Measurements from ENCODE around the gene HPCA. TPM values are rescaled to one million over a fixed set of nuclear protein-coding genes. Genes with fewer than 3 reads are reported as not detected.
A peak's percentile ranks its signal among the peaks of the same experiment; 100 is the strongest.

The HPCA gene
- total and polyA plus RNA-seq, 4 donors, result 0.51 to 0.90 TPM; not detected in 2

- Histone ChIP-seq H3K27me3 (ENCODE audit: control insufficient read depth in 1 of 2, insufficient read depth in 2 of 2, low read length in 1 of 2) (no peaks in the 10 kb centered on the region), H3K9me3 (ENCODE audit: control insufficient read depth, low read length) (no peaks in the 10 kb centered on the region), H3K36me3 (ENCODE audit: control insufficient read depth in 1 of 2, insufficient read depth in 2 of 2, low read length in 1 of 2) (no peaks in the 10 kb centered on the region), H3K4me1 (ENCODE audit: control insufficient read depth in 1 of 2, insufficient read depth in 2 of 2, low read length in 2 of 2) (peaks cover 0 to 3% of the 10 kb centered on the region in 2 donors), H3K27ac (ENCODE audit: low read depth in 1 of 2, low read length in 2 of 2) (no peak overlapping the region), H3K4me3 (ENCODE audit: low read length in 2 of 2) (no peak overlapping the region)
- peak; percentile 75 for ATAC-seq (ENCODE audit: low FRiP score)
- peak; percentile 72 to 86 for DNase-seq
- 56 to 58% methylated on average over 16 of the region's 16 CpGs for WGBS, 2 donors
- intact Hi-C loops (cut with DNase I), result no loop called here
Observed at GRCh38 chr1:32876341-32877210, 9.7 kb upstream of the HPCA start.

- no peaks in the 10 kb centered on the region for H3K36me3 ChIP-seq (ENCODE audit: control insufficient read depth in 1 of 2, insufficient read depth in 2 of 2, low read length in 1 of 2)
- intact Hi-C loops (cut with DNase I), result no loop called here
- peak in 1 of 2 donors; percentile 42 for DNase-seq
- H3K4me1 ChIP-seq (ENCODE audit: control insufficient read depth in 1 of 2, insufficient read depth in 2 of 2, low read length in 2 of 2), result peaks cover 0 to under 1% of the 10 kb centered on the region in 2 donors
- WGBS, 2 donors, result 56 to 57% methylated on average over 13 of the region's 13 CpGs
- no peaks in the 10 kb centered on the region for H3K9me3 ChIP-seq (ENCODE audit: control insufficient read depth, low read length)
- H3K4me3 ChIP-seq (ENCODE audit: low read length in 2 of 2), result no peak overlapping the region
- H3K27me3 ChIP-seq (ENCODE audit: control insufficient read depth in 1 of 2, insufficient read depth in 2 of 2, low read length in 1 of 2), result no peaks in the 10 kb centered on the region
- H3K27ac ChIP-seq (ENCODE audit: low read depth in 1 of 2, low read length in 2 of 2), result no peak overlapping the region
- ATAC-seq (ENCODE audit: low FRiP score), result no peak
Observed at GRCh38 chr1:32877211-32878110, 8.8 kb upstream of the HPCA start.

DNA sequence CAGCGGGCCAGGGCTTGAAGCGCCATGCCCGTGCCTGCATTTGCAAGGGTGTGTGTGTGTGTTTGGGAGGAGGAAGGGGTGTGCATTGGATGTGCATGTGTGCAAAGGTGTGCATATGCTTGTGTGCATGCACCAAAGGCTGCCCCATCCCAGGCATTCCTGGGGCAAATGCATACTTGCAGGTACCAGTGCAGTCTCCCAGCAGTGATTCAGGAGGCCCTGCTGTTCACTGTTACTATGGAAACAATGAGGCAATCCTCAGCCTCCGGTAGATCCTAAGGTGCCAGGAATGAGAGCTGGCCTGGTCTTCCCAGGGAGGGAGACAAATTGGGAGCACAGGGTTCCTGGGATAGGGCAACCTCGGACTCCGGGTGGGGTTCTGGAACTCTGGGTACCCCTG, 8.1 kb upstream of the HPCA start:
- Histone ChIP-seq H3K9me3 (ENCODE audit: control insufficient read depth, low read length) (no peaks in the 10 kb centered on the region), H3K27me3 (ENCODE audit: control insufficient read depth in 1 of 2, insufficient read depth in 2 of 2, low read length in 1 of 2) (no peaks in the 10 kb centered on the region), H3K4me1 (ENCODE audit: control insufficient read depth in 1 of 2, insufficient read depth in 2 of 2, low read length in 2 of 2) (no peaks in the 10 kb centered on the region), H3K27ac (ENCODE audit: low read depth in 1 of 2, low read length in 2 of 2) (no peak overlapping the region), H3K4me3 (ENCODE audit: low read length in 2 of 2) (no peak overlapping the region), H3K36me3 (ENCODE audit: control insufficient read depth in 1 of 2, insufficient read depth in 2 of 2, low read length in 1 of 2) (no peaks in the 10 kb centered on the region)
- peak in 1 of 2 donors; percentile 56 for DNase-seq
- ATAC-seq (ENCODE audit: low FRiP score), result no peak
- intact Hi-C loops (cut with DNase I), result no loop called here
- WGBS, 2 donors, result 65 to 71% methylated on average over 6 of the region's 6 CpGs

GRCh38 chr1:32878637-32879041, 7.7 kb upstream of the HPCA start:
- ATAC-seq (ENCODE audit: low FRiP score) (no peak), DNase-seq (peak in 1 of 2 donors; percentile 61)
- intact Hi-C loops (cut with DNase I), result no loop called here
- Histone ChIP-seq H3K36me3 (ENCODE audit: control insufficient read depth in 1 of 2, insufficient read depth in 2 of 2, low read length in 1 of 2) (no peaks in the 10 kb centered on the region), H3K4me1 (ENCODE audit: control insufficient read depth in 1 of 2, insufficient read depth in 2 of 2, low read length in 2 of 2) (no peaks in the 10 kb centered on the region), H3K9me3 (ENCODE audit: control insufficient read depth, low read length) (no peaks in the 10 kb centered on the region), H3K4me3 (ENCODE audit: low read length in 2 of 2) (no peak overlapping the region), H3K27me3 (ENCODE audit: control insufficient read depth in 1 of 2, insufficient read depth in 2 of 2, low read length in 1 of 2) (no peaks in the 10 kb centered on the region), H3K27ac (ENCODE audit: low read depth in 1 of 2, low read length in 2 of 2) (no peak overlapping the region)
- WGBS, 2 donors, result 89 to 95% methylated on average over 5 of the region's 5 CpGs

DNA sequence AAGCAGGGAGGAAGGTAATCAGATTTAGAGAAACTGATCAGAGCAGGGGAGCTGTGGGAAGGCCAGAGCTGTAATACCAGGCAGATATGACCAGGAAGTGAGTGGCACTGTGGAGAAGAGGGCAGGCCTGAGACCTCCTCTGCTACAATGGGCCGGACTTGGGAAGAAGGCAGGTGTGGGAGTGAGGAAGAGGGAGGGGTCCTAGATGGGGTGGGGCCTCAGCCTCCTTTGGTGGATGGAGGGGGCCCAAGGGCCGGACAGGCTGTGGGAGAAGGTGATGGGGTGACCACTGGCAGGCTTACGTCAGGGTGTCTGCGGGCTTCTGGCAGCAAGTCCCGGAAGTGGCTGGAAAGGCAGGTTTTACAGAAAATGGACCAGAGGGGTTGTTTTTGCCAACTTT, 5.0 kb upstream of the HPCA start:
- no peaks in the 10 kb centered on the region for H3K27me3 ChIP-seq (ENCODE audit: control insufficient read depth in 1 of 2, insufficient read depth in 2 of 2, low read length in 1 of 2)
- no peak overlapping the region for H3K4me3 ChIP-seq (ENCODE audit: low read length in 2 of 2)
- no peak overlapping the region for H3K27ac ChIP-seq (ENCODE audit: low read depth in 1 of 2, low read length in 2 of 2)
- ATAC-seq (ENCODE audit: low FRiP score) (no peak), DNase-seq (peak in 1 of 2 donors; percentile 45)
- intact Hi-C loops (cut with DNase I), result no loop called here
- H3K9me3 ChIP-seq (ENCODE audit: control insufficient read depth, low read length), result no peaks in the 10 kb centered on the region
- H3K4me1 ChIP-seq (ENCODE audit: control insufficient read depth in 1 of 2, insufficient read depth in 2 of 2, low read length in 2 of 2), result no peaks in the 10 kb centered on the region
- WGBS, 2 donors, result 14 to 22% methylated on average over 5 of the region's 5 CpGs
- H3K36me3 ChIP-seq (ENCODE audit: control insufficient read depth in 1 of 2, insufficient read depth in 2 of 2, low read length in 1 of 2), result no peaks in the 10 kb centered on the region

- no peak overlapping the region for H3K4me3 ChIP-seq (ENCODE audit: low read length in 2 of 2)
Observed at GRCh38 chr1:32881871-32882850, 4.1 kb upstream of the HPCA start.

DNA sequence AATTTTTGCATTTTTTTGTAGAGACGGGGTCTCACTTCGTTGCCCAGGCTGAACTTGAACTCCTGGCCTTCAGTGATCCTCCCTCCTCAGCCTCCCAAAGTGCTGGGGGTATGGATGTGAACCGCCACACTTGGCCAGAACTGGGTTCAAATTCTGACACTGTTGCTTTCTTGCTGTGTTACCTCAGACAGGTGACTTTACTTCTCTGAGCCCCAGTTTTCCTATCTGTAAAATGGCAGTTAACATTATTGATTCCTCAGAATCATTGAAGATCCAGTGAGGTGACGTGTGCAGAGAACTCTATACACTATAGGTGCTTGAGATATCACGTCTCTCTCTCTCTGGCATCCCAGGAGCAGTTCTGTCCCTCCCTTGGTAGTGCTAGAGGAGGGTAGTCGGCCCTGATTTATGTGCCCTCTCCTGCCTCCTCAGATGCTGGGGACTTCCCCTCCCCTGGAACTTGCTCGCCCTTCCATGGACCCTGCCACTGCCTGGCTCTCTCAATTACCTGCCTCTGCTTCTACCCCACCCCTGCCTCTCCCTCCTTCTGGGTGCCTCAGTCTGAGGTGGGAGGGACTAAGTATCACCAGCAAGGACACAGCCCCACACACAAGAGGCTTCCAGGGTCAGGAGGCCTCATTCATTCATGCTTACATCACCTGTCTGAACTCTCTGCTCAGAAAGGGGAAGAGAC, 2.8 kb upstream of the HPCA start:
- Histone ChIP-seq H3K4me1 (ENCODE audit: control insufficient read depth in 1 of 2, insufficient read depth in 2 of 2, low read length in 2 of 2) (no peaks in the 10 kb centered on the region), H3K27ac (ENCODE audit: low read depth in 1 of 2, low read length in 2 of 2) (no peak overlapping the region), H3K4me3 (ENCODE audit: low read length in 2 of 2) (no peak overlapping the region), H3K27me3 (ENCODE audit: control insufficient read depth in 1 of 2, insufficient read depth in 2 of 2, low read length in 1 of 2) (no peaks in the 10 kb centered on the region), H3K9me3 (ENCODE audit: control insufficient read depth, low read length) (no peaks in the 10 kb centered on the region), H3K36me3 (ENCODE audit: control insufficient read depth in 1 of 2, insufficient read depth in 2 of 2, low read length in 1 of 2) (no peaks in the 10 kb centered on the region)
- 92 to 95% methylated on average over 7 of the region's 7 CpGs for WGBS, 2 donors
- ATAC-seq (ENCODE audit: low FRiP score) (no peak), DNase-seq (no peak)
- intact Hi-C loops (cut with DNase I), result no loop called here

More at GRCh38 chr1:32881871-32882850, 4.1 kb upstream of the HPCA start:
- intact Hi-C loops (cut with DNase I), result no loop called here
- DNase-seq (peak in 1 of 2 donors; percentile 88), ATAC-seq (ENCODE audit: low FRiP score) (peak; percentile 72)
- 2 to 4% methylated on average over 22 of the region's 22 CpGs for whole genome bisulfite sequencing, 2 donors
- Histone ChIP-seq H3K27ac (ENCODE audit: low read depth in 1 of 2, low read length in 2 of 2) (no peak overlapping the region), H3K4me1 (ENCODE audit: control insufficient read depth in 1 of 2, insufficient read depth in 2 of 2, low read length in 2 of 2) (no peaks in the 10 kb centered on the region), H3K27me3 (ENCODE audit: control insufficient read depth in 1 of 2, insufficient read depth in 2 of 2, low read length in 1 of 2) (no peaks in the 10 kb centered on the region), H3K9me3 (ENCODE audit: control insufficient read depth, low read length) (no peaks in the 10 kb centered on the region), H3K36me3 (ENCODE audit: control insufficient read depth in 1 of 2, insufficient read depth in 2 of 2, low read length in 1 of 2) (no peaks in the 10 kb centered on the region)
